ENCODE results near the gene GLG1. TPM values are rescaled to one million over a fixed set of nuclear protein-coding genes. Genes with fewer than 3 reads are reported as not detected.
A peak's percentile ranks its signal among the peaks of the same experiment; 100 is the strongest.
"Not testable (repeated sequence)": the region's sequence is repeated elsewhere in the genome, so short reads cannot be mapped to it uniquely, and the experiment has no call there.

The GLG1 gene
- total RNA-seq, 1 donor = 191 TPM

GRCh38 chr16:74412138-74412774, 194.7 kb downstream of the GLG1 start:
- not testable (repeated sequence) for H2AFZ ChIP-seq (ENCODE audit: low read length); H3K9me3 ChIP-seq (ENCODE audit: low read depth, low read length); DNase-seq (ENCODE audit: insufficient read length, low spot score, missing footprints); H4K20me1 ChIP-seq (ENCODE audit: insufficient read depth, low read length); H3K4me1 ChIP-seq (ENCODE audit: insufficient read depth, low read length); H3K27ac ChIP-seq (ENCODE audit: low read depth, low read length); H3K27me3 ChIP-seq (ENCODE audit: insufficient read depth, low read length); H3K4me3 ChIP-seq (ENCODE audit: insufficient read depth, low read length); H3K4me2 ChIP-seq (ENCODE audit: insufficient read depth, low read length); H3K36me3 ChIP-seq (ENCODE audit: insufficient read depth, low read length); H3K79me2 ChIP-seq (ENCODE audit: insufficient read depth, low read length)

- DNase-seq (ENCODE audit: insufficient read length, low spot score, missing footprints); H2AFZ ChIP-seq (ENCODE audit: low read length); H3K4me1 ChIP-seq (ENCODE audit: insufficient read depth, low read length); H3K36me3 ChIP-seq (ENCODE audit: insufficient read depth, low read length); H4K20me1 ChIP-seq (ENCODE audit: insufficient read depth, low read length); H3K4me2 ChIP-seq (ENCODE audit: insufficient read depth, low read length); H3K27me3 ChIP-seq (ENCODE audit: insufficient read depth, low read length); H3K4me3 ChIP-seq (ENCODE audit: insufficient read depth, low read length); H3K9me3 ChIP-seq (ENCODE audit: low read depth, low read length); H3K27ac ChIP-seq (ENCODE audit: low read depth, low read length); H3K79me2 ChIP-seq (ENCODE audit: insufficient read depth, low read length): not testable (repeated sequence)
Observed at GRCh38 chr16:74410981-74411380, 195.9 kb downstream of the GLG1 start.

- H3K79me2 ChIP-seq (ENCODE audit: insufficient read depth, low read length); H3K4me3 ChIP-seq (ENCODE audit: insufficient read depth, low read length); H3K27ac ChIP-seq (ENCODE audit: low read depth, low read length); H3K36me3 ChIP-seq (ENCODE audit: insufficient read depth, low read length); H4K20me1 ChIP-seq (ENCODE audit: insufficient read depth, low read length); DNase-seq (ENCODE audit: insufficient read length, low spot score, missing footprints); H3K4me1 ChIP-seq (ENCODE audit: insufficient read depth, low read length); H3K27me3 ChIP-seq (ENCODE audit: insufficient read depth, low read length); H3K9me3 ChIP-seq (ENCODE audit: low read depth, low read length); H3K4me2 ChIP-seq (ENCODE audit: insufficient read depth, low read length); H2AFZ ChIP-seq (ENCODE audit: low read length): not testable (repeated sequence)
Observed at GRCh38 chr16:74410057-74410957, 196.6 kb downstream of the GLG1 start.

GRCh38 chr16:74409185-74409981, 197.5 kb downstream of the GLG1 start:
- not testable (repeated sequence) for H3K36me3 ChIP-seq (ENCODE audit: insufficient read depth, low read length); H3K27ac ChIP-seq (ENCODE audit: low read depth, low read length); H3K79me2 ChIP-seq (ENCODE audit: insufficient read depth, low read length); DNase-seq (ENCODE audit: insufficient read length, low spot score, missing footprints); H2AFZ ChIP-seq (ENCODE audit: low read length); H3K9me3 ChIP-seq (ENCODE audit: low read depth, low read length); H3K4me2 ChIP-seq (ENCODE audit: insufficient read depth, low read length); H3K4me1 ChIP-seq (ENCODE audit: insufficient read depth, low read length); H3K4me3 ChIP-seq (ENCODE audit: insufficient read depth, low read length); H3K27me3 ChIP-seq (ENCODE audit: insufficient read depth, low read length); H4K20me1 ChIP-seq (ENCODE audit: insufficient read depth, low read length)

- H4K20me1 ChIP-seq (ENCODE audit: insufficient read depth, low read length); DNase-seq (ENCODE audit: insufficient read length, low spot score, missing footprints); H3K9me3 ChIP-seq (ENCODE audit: low read depth, low read length); H3K27me3 ChIP-seq (ENCODE audit: insufficient read depth, low read length); H3K79me2 ChIP-seq (ENCODE audit: insufficient read depth, low read length); H3K36me3 ChIP-seq (ENCODE audit: insufficient read depth, low read length); H3K27ac ChIP-seq (ENCODE audit: low read depth, low read length); H3K4me1 ChIP-seq (ENCODE audit: insufficient read depth, low read length): not testable (repeated sequence)
- Histone ChIP-seq H3K4me2 (ENCODE audit: insufficient read depth, low read length) (peak overlapping the region; percentile 32), H3K4me3 (ENCODE audit: insufficient read depth, low read length) (peak overlapping the region; percentile 56), H2AFZ (ENCODE audit: low read length) (peak overlapping the region; percentile 74)
Observed at GRCh38 chr16:74407362-74407705, 199.6 kb downstream of the GLG1 start.

GRCh38 chr16:74406600-74407361, 200.1 kb downstream of the GLG1 start:
- not testable (repeated sequence) for H3K9me3 ChIP-seq (ENCODE audit: low read depth, low read length); H3K36me3 ChIP-seq (ENCODE audit: insufficient read depth, low read length); H4K20me1 ChIP-seq (ENCODE audit: insufficient read depth, low read length); H3K4me1 ChIP-seq (ENCODE audit: insufficient read depth, low read length); DNase-seq (ENCODE audit: insufficient read length, low spot score, missing footprints); H3K27ac ChIP-seq (ENCODE audit: low read depth, low read length); H3K27me3 ChIP-seq (ENCODE audit: insufficient read depth, low read length); H2AFZ ChIP-seq (ENCODE audit: low read length); H3K79me2 ChIP-seq (ENCODE audit: insufficient read depth, low read length)
- Histone ChIP-seq H3K4me3 (ENCODE audit: insufficient read depth, low read length) (peak overlapping the region; percentile 56), H3K4me2 (ENCODE audit: insufficient read depth, low read length) (peak overlapping the region; percentile 32)

GRCh38 chr16:74404148-74404933, 202.6 kb downstream of the GLG1 start:
- not testable (repeated sequence) for H3K4me3 ChIP-seq (ENCODE audit: insufficient read depth, low read length); H3K36me3 ChIP-seq (ENCODE audit: insufficient read depth, low read length); H4K20me1 ChIP-seq (ENCODE audit: insufficient read depth, low read length); H3K9me3 ChIP-seq (ENCODE audit: low read depth, low read length); H3K79me2 ChIP-seq (ENCODE audit: insufficient read depth, low read length); H3K27ac ChIP-seq (ENCODE audit: low read depth, low read length); H3K4me2 ChIP-seq (ENCODE audit: insufficient read depth, low read length); H3K27me3 ChIP-seq (ENCODE audit: insufficient read depth, low read length); H2AFZ ChIP-seq (ENCODE audit: low read length); DNase-seq (ENCODE audit: insufficient read length, low spot score, missing footprints); H3K4me1 ChIP-seq (ENCODE audit: insufficient read depth, low read length)

- H3K4me1 ChIP-seq (ENCODE audit: insufficient read depth, low read length); H3K4me3 ChIP-seq (ENCODE audit: insufficient read depth, low read length); H3K4me2 ChIP-seq (ENCODE audit: insufficient read depth, low read length); H3K27ac ChIP-seq (ENCODE audit: low read depth, low read length); H3K36me3 ChIP-seq (ENCODE audit: insufficient read depth, low read length); H3K79me2 ChIP-seq (ENCODE audit: insufficient read depth, low read length); H2AFZ ChIP-seq (ENCODE audit: low read length); H4K20me1 ChIP-seq (ENCODE audit: insufficient read depth, low read length); H3K27me3 ChIP-seq (ENCODE audit: insufficient read depth, low read length); DNase-seq (ENCODE audit: insufficient read length, low spot score, missing footprints); H3K9me3 ChIP-seq (ENCODE audit: low read depth, low read length): not testable (repeated sequence)
Observed at GRCh38 chr16:74400238-74400637, 206.7 kb downstream of the GLG1 start.
